Ascending aorta (tissue), 2 donors: ENCODE data around the gene OBP2B. TPM values are rescaled to one million over a fixed set of nuclear protein-coding genes. Genes with fewer than 3 reads are reported as not detected.
"Not testable (repeated sequence)": the region's sequence is repeated elsewhere in the genome, so short reads cannot be mapped to it uniquely, and the experiment has no call there.

Experiments
- DNase-seq, 2 donors: peaks; one replicate each; pipeline ENCODE4 v3.0.0-alpha.2; 2019; ENCODE audit warnings: low spot score in 2 of 2
- H3K27ac ChIP-seq, 2 donors: fragments of 200-600 bp; sonication (generic); one replicate each; pipeline ENCODE4 v1.5.1; 2016 to 2017; ENCODE audit warnings: mild to moderate bottlenecking in 1 of 2
- H3K27me3 ChIP-seq: fragments of 200-600 bp; sonication (generic); one replicate; pipeline ENCODE4 v1.5.1; 2017
- H3K36me3 ChIP-seq, 2 donors: fragments of 200-600 bp; sonication (generic); one replicate each; pipeline ENCODE4 v1.5.1; 2016
- H3K4me1 ChIP-seq, 2 donors: fragments of 200-600 bp; sonication (generic); one replicate each; pipeline ENCODE4 v1.5.1; 2016 to 2017; ENCODE audit warnings: mild to moderate bottlenecking in 1 of 2
- H3K4me3 ChIP-seq, 2 donors: fragments of 200-600 bp; sonication (generic); one replicate each; pipeline ENCODE4 v1.5.1; 2016 to 2017; ENCODE audit warnings: mild to moderate bottlenecking in 1 of 2
- H3K9me3 ChIP-seq, 2 donors: fragments of 200-600 bp; sonication (generic); one replicate each; pipeline ENCODE4 v1.5.1; 2016
- intact Hi-C: fragments of 100-400 bp; cut with DNase I; formaldehyde crosslinking; loops from one replicate; pipeline ENCODE4 v1.15.1; 2023
- total RNA-seq: library from RNA; depleted of rRNA; stranded (reverse); fragments of >200 nt; gene quantifications from one replicate; pipeline ENCODE4 v1.1.0, GENCODE V29; 2016
- TF ChIP-seq, protein P1 (sequence below), 3 experiments: fragments of 200-600 bp in 2 of 3; fragments of 450-650 bp in 1 of 3; sonication (generic) in 2 of 3; IDR thresholded peaks; one replicate each; pipeline ENCODE4 v1.5.1; 2016 to 2019; ENCODE audit warnings: antibody characterized with exemption in 3 of 3, mild to moderate bottlenecking in 1 of 3, moderate library complexity in 1 of 3

Gene OBP2B, protein sequence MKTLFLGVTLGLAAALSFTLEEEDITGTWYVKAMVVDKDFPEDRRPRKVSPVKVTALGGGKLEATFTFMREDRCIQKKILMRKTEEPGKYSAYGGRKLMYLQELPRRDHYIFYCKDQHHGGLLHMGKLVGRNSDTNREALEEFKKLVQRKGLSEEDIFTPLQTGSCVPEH
- not detected for total RNA-seq

DNA sequence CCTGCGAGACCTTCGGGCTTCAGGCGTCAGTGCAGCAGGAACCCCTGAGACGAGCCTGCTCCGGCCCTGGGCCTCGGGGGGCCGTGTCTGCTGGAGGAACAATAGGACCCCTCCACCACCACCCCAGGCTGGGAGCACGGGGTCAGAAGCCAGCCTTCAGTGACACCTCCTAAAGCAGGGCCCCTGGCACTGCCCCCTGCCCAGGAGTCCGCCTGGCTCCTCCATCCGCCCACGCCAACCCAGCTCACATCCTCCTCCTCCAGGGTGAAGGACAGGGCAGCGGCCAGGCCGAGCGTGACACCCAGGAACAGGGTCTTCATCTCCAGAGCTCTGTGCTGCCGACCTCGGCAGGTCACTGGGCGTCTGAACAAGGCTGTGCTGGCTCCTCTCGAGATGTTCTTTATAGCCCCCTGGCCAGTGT, at the start of gene OBP2B:
Gene OBP2B, minus strand, starts transcription at position 371 of the 421 bp plus-strand sequence. Its CDS starts 51 bp downstream, at position 320.
- intact Hi-C loops, H3K4me1 ChIP-seq, H3K4me3 ChIP-seq, H3K36me3 ChIP-seq, H3K27ac ChIP-seq, H3K9me3 ChIP-seq, H3K27me3 ChIP-seq: not testable (repeated sequence)
- peak in 1 of 2 donors; percentile 24 for DNase-seq

GRCh38 chr9:133258061-133259015, 49.3 kb upstream of the OBP2B start:
- peak in 1 of 2 donors; percentile 49 for DNase-seq
- H3K36me3 ChIP-seq, result no peaks in the 10 kb centered on the region
- no peak overlapping the region for H3K4me3 ChIP-seq
- H3K4me1 ChIP-seq, result no peaks in the 10 kb centered on the region
- H3K27ac ChIP-seq, result no peak overlapping the region
- intact Hi-C loops, result no loop called here
- no peaks in the 10 kb centered on the region for H3K27me3 ChIP-seq
- H3K9me3 ChIP-seq, result no peaks in the 10 kb centered on the region
- TF ChIP-seq, protein P1, sequence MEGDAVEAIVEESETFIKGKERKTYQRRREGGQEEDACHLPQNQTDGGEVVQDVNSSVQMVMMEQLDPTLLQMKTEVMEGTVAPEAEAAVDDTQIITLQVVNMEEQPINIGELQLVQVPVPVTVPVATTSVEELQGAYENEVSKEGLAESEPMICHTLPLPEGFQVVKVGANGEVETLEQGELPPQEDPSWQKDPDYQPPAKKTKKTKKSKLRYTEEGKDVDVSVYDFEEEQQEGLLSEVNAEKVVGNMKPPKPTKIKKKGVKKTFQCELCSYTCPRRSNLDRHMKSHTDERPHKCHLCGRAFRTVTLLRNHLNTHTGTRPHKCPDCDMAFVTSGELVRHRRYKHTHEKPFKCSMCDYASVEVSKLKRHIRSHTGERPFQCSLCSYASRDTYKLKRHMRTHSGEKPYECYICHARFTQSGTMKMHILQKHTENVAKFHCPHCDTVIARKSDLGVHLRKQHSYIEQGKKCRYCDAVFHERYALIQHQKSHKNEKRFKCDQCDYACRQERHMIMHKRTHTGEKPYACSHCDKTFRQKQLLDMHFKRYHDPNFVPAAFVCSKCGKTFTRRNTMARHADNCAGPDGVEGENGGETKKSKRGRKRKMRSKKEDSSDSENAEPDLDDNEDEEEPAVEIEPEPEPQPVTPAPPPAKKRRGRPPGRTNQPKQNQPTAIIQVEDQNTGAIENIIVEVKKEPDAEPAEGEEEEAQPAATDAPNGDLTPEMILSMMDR (IDR thresholded peaks at IDR 0.05), result no peak

GRCh38 chr9:133257465-133257956, 48.5 kb upstream of the OBP2B start:
- no peaks in the 10 kb centered on the region for H3K4me1 ChIP-seq
- H3K9me3 ChIP-seq, result no peaks in the 10 kb centered on the region
- DNase-seq, result no peak
- intact Hi-C loops, result no loop called here
- no peak overlapping the region for H3K4me3 ChIP-seq
- no peaks in the 10 kb centered on the region for H3K27me3 ChIP-seq
- H3K36me3 ChIP-seq, result no peaks in the 10 kb centered on the region
- TF ChIP-seq, protein P1 (IDR thresholded peaks at IDR 0.05), result no peak
- H3K27ac ChIP-seq, result no peak overlapping the region

GRCh38 chr9:133256686-133257091, 47.6 kb upstream of the OBP2B start:
- intact Hi-C loops, result no loop called here
- no peaks in the 10 kb centered on the region for H3K27me3 ChIP-seq
- no peaks in the 10 kb centered on the region for H3K36me3 ChIP-seq
- TF ChIP-seq, protein P1 (IDR thresholded peaks at IDR 0.05), result no peak
- no peak overlapping the region for H3K4me3 ChIP-seq
- H3K4me1 ChIP-seq, result no peaks in the 10 kb centered on the region
- no peaks in the 10 kb centered on the region for H3K9me3 ChIP-seq
- peak overlapping the region in 1 of 2 donors; percentile 18 for H3K27ac ChIP-seq
- no peak for DNase-seq

DNA sequence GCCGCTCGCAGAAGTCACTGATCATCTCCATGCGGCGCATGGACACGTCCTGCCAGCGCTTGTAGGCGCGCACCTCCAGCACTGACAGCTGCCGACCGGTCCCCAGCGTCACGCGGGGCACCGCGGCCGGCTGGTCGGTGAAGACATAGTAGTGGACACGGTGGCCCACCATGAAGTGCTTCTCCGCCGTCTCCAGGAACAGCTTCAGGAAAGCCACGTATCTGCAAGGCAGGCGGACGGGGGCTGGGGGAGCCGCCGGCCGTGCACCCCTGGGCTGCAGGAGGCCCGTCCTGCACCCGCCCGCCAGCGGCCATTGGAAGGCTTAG, 47.0 kb upstream of the OBP2B start:
- no peak overlapping the region for H3K4me3 ChIP-seq
- no peak for DNase-seq
- TF ChIP-seq, protein P1 (IDR thresholded peaks at IDR 0.05), result no peak
- H3K27me3 ChIP-seq, result no peaks in the 10 kb centered on the region
- H3K36me3 ChIP-seq, result no peaks in the 10 kb centered on the region
- H3K9me3 ChIP-seq, result no peaks in the 10 kb centered on the region
- intact Hi-C loops, result no loop called here
- no peaks in the 10 kb centered on the region for H3K4me1 ChIP-seq
- H3K27ac ChIP-seq, result no peak overlapping the region
